ENCODE measurements around the gene RPAIN. TPM values are rescaled to one million over a fixed set of nuclear protein-coding genes. Genes with fewer than 3 reads are reported as not detected.

Gene RPAIN
- total RNA-seq, 4 donors from 2014 or later = 35.9 to 53.0 (median 40.6) TPM

DNA sequence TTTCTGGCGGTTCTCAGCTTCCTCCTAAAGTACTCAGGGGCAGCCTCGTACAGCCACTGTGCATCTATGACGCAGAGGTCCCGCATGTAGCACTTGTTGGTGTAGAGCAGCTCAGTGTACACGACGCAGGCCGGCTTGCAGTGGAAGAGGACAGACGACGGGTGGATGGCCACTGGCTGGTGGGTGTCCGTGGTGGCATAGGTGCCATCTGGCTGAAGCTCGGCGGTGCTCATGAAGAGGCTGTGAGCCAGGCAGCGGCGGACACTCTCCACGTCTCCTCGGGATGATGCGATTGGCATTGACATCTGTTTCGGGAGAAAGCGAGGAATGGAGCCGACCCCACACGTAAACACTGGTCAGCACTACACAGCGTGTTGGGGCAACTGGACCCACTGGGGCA lies 24.2 kb downstream of the RPAIN start:
- TF ChIP-seq, protein P1, sequence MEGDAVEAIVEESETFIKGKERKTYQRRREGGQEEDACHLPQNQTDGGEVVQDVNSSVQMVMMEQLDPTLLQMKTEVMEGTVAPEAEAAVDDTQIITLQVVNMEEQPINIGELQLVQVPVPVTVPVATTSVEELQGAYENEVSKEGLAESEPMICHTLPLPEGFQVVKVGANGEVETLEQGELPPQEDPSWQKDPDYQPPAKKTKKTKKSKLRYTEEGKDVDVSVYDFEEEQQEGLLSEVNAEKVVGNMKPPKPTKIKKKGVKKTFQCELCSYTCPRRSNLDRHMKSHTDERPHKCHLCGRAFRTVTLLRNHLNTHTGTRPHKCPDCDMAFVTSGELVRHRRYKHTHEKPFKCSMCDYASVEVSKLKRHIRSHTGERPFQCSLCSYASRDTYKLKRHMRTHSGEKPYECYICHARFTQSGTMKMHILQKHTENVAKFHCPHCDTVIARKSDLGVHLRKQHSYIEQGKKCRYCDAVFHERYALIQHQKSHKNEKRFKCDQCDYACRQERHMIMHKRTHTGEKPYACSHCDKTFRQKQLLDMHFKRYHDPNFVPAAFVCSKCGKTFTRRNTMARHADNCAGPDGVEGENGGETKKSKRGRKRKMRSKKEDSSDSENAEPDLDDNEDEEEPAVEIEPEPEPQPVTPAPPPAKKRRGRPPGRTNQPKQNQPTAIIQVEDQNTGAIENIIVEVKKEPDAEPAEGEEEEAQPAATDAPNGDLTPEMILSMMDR (IDR thresholded peaks at IDR 0.05; ENCODE audit: low read depth) = no peak

DNA sequence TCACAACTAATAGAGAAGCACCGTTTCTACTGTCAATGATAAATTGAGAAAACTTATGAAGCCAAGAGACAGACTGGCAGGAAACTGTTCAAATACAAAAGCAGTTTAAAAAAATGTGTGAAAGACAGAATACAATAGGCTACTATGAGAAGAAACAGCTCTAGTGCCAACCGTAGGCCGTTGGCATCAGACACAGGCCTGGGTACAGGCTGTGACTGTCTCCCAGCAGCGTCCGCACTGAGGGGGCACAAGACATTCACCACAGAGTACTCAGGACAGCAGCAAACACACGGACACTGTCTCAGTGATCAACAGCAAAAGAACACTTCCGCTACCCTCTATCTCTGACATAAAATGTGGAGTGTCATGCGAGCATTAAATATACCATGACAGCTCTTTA lies 26.8 kb downstream of the RPAIN start:
- TF ChIP-seq, protein P1 (IDR thresholded peaks at IDR 0.05; ENCODE audit: low read depth) = no peak

DNA sequence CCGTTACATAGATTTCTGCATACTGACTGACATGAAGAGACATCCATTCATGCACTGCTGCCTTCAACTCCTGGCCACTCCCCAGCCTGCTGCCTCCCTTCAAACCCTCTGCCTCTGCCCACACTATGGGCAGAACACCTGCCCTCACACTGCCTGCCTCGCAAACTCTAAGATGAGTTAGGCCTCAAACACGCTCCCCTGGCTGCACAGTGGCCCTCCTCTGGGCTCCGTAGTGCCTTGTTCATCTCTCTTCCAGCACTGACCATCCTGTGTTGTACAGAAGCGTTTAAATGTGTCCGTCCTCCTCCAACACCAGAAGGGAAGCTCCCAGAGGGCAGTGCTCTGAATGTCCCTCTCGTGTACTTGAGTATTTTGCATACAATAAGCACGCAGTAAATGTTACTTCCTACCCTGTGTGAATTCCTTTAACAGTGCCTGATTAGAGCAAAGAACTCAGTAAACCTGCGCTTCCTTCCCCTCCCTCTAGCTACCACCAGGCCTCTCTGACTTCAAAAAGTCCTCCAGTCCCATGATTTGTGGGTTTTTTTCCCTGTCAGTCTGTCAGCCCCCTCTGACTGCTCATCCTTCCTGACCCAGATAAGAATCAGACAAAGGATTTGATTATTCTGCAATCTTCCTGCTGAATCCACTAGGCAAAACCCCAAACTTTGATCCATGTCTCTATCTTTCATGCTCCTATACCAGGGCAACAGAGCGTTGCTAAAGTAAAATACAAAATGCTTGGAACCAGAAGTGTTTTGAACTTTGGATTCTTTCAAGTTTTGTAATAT lies 44.9 kb downstream of the RPAIN start:
- TF ChIP-seq, protein P1 (IDR thresholded peaks at IDR 0.05; ENCODE audit: low read depth) = no peak

DNA sequence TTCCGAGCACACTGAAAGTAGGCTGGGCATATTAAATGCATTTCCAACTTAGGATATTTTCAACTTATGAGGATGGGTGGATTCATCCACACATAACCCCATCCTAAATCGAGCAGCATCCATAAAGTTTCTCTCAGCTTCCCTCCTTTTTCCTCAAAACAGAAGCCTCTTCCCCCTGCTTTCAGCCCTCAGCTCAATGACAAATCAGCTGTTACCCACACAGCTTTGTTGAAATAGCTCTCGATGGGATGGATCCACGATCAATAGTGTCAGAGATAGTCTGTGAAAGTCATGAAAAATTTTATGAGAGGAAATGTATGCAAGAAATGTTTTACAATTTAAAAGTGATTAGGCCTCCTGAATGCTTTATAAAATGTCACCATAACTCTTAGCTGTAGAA lies 46.3 kb downstream of the RPAIN start:
- TF ChIP-seq, protein P1 (IDR thresholded peaks at IDR 0.05; ENCODE audit: low read depth) = no peak

DNA sequence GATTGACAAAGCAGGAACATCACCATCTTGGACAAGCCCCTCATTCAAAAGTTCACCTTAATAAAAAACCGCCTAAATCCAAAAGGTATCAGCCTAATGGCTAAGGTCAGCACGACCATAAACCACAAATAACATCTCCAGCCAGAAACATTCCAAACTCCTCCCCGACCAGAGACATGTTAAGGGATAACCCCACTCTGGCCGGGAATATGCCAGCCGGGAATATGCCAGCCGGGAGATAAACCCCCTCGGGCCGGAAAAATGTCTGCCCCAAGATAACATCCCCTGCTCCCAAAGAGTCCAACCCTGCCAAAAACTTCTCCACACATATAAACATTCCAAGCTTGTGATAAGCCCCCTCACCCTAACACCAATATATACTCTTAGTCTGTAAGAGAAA lies 47.4 kb downstream of the RPAIN start:
- TF ChIP-seq, protein P1 (IDR thresholded peaks at IDR 0.05; ENCODE audit: low read depth) = no peak

DNA sequence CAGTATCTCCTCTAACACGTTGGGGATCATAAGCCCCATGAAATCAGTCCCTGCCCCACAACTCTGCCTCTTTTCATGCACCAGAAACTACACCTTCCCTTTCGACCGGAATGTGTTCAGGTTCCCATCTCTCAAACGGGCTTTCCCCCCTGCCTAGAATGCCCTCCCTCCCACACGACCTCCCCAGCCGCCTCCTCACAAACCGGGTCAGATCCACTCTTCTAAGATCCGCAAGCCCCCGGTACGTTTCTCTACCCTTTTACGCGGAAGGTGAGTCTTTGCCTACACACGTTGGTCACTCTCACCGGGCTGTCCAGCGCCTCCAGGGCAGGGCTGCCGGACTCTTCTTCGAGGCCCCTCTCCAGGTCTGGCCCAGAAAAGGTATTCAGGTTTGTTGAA lies 48.1 kb downstream of the RPAIN start:
- TF ChIP-seq, protein P1 (IDR thresholded peaks at IDR 0.05; ENCODE audit: low read depth) = no peak

DNA sequence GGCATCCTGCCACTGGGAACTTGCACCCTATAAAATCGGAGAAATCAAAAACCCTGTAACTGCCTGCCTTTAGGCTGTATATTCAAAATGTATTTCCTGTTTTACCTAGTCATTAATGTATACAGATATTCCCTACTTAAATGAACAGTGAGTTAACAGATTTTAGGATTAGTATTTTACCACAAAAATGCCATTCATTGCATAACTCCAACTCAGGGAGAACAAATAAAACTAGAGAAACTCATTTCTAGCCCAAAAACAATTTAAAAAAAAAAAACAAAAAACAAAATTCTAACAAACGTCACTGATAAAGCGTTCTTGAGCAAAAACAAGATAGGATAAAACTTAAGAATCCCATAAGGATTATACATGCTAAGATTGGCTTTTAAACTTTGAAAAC lies 52.5 kb downstream of the RPAIN start:
- TF ChIP-seq, protein P1 (IDR thresholded peaks at IDR 0.05; ENCODE audit: low read depth) = no peak

Data from subcutaneous adipose tissue (tissue), 4 donors.